GM19324 (cell line): ENCODE results near the gene HEMK1.

ENCODE experiments used
- ATAC-seq: cut with Tn5 transposase; IDR thresholded peaks from one replicate; pipeline ENCODE4 v1.9.1; 2021; ENCODE audit warnings: mild to moderate bottlenecking, moderate library complexity; ENCODE audit not compliant: unreplicated experiment, low FRiP score

HEMK1 gene, protein sequence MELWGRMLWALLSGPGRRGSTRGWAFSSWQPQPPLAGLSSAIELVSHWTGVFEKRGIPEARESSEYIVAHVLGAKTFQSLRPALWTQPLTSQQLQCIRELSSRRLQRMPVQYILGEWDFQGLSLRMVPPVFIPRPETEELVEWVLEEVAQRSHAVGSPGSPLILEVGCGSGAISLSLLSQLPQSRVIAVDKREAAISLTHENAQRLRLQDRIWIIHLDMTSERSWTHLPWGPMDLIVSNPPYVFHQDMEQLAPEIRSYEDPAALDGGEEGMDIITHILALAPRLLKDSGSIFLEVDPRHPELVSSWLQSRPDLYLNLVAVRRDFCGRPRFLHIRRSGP

DNA sequence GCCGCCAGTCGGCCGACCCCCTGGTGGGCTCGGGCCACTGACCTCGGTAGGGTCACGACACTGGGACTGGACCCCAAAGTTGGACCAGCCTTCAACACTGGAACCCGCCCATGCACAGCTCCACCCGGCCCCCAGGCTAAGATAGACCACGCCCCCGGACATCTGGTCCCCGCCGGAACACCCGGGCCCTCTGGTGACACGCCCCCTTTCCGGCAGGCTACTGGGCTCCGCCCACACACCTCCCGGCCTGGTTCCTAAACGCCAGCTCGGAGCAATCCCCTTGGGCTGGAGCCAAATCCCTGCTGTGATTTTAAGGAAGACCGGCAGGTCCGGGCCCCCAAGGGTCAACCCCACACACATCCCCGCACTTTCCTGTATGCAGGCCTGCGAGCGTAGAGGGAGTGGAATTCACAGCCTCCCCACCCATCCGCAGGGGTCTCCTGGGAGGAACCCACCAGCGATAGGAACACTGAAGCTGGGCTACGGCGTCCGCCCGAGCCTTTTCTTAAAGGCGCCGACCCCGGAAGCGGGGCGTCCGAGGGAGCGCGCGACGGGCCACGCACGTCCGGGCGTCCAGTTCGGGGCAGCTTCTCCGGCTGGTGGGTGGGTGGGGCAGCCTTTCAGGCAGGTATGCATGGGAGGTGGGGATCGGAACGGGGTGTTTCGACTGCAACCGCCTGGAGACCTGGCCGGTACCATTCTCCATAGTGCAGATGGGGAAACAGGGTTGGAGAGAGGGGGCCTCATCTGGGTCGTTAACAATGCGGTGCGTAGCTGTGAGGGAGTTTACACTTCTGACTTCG is at the start of gene HEMK1:
HEMK1 (plus strand) TSS at position 576 of the 803 bp plus-strand sequence. CDS start 1,583 bp downstream, outside the sequence.
- peak; percentile 70 for ATAC-seq

DNA sequence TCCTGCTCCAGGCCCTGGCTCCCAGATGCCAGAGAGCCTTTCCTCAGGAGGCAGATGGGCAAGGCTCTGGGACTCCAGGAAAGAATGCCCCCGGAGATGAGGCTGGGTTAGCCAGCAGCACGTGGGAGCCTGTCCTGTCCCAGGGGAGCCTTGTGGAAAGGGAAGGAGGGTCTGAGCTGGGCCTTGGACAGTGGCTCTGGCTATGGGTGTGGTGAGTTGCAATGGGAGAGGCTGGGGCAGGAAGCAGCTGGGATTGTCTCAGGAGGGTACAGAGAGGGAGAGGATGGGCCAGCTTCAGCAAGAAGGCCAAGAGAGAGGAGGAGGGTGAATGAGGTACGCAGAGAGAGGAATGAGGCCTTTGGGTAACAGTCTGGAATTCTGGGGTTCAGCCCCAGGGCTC is 48.5 kb upstream of the HEMK1 start:
- no peak for ATAC-seq

DNA sequence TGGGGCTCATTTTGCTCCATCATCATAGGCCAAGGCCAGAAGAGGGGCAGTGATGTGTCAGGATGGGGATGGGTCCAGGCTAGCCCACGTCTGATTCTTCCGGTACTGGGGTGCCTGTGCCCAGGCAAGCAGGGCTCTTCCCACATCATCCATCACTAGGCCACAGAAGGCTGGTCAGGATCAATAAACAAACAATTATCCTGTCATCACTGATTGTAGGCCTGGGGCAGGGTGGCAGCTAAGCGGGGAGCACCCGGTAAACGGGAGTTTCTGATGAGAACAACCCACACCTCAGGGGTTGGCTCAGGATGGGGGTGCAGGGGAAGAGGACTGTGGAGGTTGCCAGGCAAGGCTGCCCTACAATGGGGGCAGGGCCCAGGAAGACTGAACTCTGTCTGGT is 47.8 kb upstream of the HEMK1 start:
- ATAC-seq, result no peak

DNA sequence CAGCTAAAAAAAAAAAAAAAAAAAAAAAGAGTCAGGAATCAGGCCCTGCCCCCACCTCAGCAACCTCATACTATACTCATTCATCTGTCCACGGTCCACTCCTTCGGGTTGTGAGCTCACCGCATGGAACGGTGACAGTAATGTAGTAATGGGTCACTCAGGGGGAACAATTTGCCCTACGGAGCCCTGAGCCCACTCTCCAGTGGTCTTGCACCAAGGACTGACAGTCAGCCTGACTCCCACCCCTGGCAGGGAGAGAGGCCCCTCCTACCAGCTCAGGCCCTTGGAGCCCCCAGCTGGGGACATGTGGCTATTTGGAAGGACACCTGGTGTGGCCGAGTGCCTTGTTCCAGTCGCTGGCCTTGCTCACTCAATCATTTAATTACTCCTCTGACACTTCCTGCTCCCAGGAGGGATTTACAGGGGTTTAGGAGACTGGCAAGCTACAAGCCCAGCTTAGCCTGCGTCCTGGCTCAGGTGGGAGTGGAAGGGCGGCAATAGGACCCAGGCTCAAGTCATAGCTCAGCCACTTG is 46.0 kb upstream of the HEMK1 start:
- ATAC-seq, result no peak

DNA sequence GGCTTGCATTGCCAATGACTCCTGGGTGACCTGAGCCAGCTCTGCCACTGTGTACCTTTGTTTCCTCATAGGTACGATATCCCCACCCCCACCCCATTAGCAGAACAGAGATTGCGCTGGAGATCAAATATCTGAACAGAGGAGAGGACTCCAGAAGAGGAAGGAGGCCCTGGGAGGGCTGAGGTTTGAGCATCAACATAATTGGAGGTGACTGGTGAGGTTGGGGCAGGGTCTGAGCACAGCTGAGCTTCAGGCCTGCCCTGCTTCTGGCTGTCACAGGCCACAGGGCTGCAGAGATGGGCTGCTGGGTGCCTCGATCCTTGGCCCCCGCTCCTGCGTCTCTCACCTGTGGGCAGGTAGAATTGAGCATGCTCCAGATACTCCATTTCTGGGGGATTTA is 44.6 kb upstream of the HEMK1 start:
- no peak for ATAC-seq

DNA sequence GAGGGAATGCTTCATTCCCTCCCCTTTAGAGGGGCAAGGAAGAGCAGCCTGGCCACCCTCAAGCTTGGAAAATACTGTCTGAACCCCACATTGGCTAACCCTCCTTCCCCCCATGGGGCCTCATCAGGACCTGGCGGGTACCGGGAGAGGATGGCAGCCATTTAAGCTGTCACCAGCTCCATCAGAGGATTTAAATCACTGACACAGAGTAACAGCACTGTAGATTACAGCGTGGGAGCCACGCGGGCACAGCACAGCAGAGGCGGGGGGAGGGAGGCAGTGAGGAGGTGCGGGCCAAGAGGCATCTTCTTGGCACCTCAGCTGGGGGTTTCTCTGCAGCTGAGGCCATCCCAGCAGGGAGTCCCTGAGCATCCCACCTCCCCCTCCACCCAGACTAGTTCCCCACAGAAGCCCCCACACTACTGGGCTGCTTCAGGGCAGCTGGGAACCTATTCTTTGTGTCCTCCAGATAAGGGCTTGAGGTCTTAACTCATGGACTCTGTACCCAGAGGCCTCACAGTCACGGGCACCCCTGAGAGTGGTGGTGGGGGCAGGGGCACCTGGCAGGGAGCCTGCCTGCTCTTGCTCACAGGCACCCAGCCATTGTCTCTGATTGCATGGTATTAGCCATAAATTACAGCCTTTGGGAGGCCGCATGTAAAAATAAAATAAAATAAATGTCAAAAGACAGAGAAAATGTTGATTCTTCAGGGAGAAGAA is 44.0 kb upstream of the HEMK1 start:
- ATAC-seq, result no peak

DNA sequence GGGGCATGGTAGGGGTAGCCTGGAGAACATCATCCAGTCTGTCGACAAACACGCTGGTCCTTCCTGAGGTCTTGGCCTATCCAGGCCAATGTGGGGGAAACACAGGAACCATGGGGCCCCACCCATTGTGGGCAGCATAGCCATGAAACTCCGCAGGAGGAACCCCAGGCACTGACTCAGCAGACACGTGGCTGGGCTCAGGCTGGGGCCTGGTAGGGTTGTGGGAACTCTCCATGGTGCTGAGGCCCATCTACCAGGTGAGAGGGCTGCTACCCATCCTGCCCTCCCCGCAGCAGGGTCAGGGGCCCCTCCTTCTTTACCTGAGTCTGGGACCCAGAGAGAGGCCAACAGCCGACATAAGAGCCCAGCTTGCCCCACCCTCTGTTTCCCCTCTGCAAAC is 43.3 kb upstream of the HEMK1 start:
- ATAC-seq, result no peak

DNA sequence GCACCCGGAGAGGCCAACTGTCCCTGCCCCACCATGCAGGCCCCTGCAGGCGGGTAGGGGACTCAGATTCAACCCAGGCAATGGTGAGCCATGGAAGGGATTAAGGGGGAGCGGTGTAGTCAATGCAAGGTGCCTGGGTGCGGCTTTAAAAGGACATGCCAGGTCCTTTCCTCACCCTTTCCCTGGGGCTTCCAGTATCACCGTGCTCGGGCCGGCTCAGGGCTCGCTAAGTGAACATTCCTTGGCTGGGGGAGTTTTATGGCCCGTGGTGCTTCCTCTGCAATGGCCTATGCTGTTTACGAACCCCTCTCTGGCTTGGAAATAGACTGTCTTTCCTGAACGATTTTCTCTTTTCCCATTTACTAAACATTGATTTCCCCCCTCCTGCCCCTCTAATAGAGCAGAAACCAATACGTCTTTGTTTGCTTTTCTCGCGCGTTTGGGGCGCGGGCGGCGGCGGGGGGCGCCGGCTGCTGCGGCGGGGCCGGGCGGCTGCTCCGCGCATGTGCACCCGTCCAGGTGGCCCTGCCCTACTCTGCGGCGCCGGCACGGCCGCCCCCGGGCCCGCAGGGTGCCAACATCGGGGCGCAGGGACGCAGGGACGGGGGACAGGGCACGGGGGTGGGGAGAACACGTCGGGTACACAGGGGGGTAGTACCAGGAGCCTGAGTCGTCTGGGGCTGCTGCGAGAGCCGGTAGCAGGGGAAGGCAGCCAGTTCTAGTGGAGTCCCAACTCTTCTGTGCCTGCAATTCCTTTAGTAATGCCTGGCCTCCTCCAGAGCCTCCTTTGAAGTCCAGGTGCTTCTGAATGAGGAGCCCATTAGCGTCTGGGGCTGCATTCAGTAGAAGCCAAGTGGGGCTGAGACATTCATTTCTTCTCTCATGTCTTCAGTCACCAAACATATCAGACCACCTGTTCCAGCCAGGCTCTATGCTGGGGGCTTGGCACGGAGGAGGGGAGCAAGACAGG is 39.0 kb upstream of the HEMK1 start:
- no peak for ATAC-seq

DNA sequence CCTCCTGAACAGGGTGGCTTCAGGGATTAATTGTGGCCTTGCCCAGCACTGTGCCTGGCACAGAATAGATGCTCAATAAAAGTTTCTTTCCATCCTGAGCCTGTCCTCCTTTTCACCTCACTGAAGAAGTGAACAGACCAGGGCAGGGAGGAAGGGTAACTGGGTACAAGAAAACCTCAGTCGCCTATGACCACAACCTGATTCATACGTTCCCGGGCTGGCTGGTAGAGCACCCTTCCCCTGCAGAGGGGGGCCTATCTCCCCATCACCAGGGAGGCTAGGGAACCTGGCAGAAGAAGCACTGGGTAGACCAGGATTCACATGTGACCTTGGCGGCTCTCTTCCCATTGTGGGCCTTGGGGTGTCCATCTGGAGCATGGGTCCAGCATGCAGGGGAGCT is 38.1 kb upstream of the HEMK1 start:
- ATAC-seq, result no peak

DNA sequence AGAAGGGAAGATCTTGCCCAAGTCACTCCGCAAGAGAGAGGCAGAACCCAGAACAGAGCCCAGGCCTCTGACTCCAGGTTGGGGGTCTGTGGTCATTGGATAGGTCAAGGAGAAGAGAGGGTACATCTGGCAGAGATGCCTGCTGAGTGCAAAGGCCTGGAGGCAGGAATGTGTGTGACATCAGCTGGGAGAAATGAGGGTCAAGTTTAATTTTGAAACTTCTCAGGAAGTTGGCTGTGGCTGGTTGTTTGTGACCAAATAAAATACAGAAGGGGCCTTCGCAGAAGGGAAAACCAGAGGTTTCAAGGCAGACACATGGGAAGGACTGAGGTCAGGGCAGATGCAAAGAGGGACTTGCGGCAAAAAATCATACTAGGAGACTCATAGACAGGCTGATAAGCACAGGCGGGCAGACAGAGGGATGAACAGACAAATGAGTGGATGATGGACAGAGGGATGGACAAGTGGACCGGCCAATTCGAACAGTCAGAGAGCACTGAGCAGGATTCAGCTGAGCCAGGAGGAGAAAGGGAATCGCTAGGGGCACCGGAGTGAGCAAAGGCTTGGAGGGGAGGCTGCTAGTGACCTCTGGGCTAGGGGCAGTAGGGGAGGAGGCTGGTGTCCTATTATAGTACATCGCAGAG is 37.1 kb upstream of the HEMK1 start:
- no peak for ATAC-seq

DNA sequence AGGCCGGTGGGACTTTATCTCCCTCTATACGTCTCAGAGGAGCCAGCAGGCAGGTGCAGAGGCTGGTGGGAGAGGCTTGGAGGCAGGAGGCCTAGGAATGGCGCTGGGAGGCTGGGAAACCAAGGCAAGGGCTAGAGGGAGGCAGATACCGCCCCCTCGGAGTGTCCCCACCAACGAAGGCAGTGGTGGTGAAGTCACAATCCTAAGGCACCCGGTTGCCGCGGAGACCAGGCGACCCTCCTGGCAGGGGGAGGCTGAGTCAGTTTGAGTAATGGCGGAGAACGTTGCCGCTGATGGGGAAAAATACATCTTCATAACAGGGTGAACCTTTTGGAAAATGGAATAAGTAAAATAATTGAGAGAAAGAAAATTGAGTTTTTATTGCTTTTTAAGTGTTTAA is 36.0 kb upstream of the HEMK1 start:
- ATAC-seq, result no peak

DNA sequence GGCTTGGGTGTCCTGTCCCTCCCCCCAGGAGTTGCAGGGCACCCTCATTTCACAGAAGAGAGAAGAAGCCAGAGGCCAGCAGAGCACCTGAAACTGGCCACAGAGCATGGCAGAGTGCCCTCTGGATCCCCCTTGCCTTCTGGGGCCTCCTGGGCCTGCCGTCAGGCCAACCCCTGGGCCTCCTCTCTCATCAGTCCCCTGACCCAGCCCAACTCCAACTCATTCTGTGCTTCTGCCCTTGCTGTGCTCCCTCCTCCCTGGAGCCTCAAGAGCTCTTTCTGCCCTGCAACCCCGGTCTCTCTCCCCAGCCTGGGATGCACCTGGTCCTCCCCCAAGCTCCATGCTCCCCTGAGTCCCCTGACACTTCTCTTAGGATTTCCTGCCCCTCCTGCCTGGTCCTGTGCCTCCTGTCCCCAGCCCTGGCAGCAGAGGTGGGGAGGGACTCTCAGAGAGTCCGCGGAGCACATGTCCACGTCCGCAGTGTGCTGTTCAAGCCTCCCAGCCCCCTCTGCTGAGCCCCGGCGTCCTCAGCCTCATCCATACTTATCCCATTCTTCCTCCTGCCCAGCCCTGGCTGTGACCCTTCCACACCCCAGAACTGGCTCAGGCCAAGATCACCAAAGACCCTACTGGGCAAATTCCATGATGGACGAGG is 35.4 kb upstream of the HEMK1 start:
- no peak for ATAC-seq

DNA sequence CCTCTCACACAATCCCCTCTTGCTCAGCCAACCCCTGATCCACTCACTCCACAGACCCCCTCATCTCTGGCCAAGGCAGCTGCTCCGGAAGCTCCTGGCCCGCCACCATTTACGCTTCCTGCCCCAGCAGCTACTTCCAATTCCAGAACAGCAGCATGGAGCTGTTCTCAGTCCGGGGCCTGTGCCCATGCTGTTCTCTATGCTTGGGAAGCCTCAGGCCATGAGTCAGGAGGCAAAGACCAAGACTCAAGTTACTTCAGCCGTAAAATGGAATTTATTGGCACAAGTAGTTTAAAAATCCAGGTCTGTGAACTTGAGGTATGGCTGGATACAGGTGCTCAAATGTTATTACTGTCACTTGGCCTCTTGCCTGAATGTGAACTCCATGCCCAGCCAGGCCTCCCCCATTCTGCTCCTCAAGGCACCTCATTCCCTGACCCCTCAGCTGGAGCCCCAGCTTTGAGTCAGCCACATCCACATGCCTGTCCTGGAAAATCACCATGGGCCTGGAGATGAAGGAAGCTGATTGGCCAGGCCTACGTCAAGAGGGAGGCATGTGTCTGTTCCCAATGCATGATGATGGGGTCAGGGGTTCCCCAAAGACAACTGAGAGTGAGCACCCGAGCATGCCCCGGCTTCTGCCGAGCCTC is 34.5 kb upstream of the HEMK1 start:
- no peak for ATAC-seq

DNA sequence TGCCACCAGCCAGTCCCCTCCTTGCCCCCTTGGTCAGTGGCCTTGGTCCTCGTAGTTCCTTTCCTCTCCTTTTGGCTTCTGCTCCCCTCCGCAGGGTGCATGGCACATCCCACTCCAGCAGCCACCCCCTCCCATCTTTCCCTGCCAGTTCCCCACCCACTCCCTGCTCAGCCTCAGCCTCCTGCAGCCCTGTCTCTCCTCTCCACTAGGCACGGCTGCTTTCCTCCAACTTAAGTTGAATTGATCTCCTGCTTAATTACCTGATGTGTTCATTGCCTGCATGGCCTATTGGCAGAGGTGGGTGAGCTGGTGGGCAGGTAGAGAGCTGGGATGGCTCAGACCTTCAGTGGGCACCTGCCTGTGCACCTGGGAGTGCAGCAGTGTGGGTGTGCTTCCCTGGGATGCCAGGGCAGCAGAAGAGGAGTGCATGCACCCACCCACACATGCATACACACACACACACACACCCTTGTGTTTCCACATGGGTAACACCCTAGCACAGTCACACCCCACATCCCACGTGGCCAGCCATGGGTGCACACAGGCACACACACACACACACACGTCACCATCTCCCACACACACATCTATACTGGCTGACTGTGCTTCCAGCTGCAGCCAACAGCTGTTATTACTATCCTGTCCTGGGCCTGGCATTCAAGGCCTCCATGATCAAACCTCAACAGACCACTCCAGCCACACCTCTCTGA is 32.7 kb upstream of the HEMK1 start:
- ATAC-seq, result no peak

DNA sequence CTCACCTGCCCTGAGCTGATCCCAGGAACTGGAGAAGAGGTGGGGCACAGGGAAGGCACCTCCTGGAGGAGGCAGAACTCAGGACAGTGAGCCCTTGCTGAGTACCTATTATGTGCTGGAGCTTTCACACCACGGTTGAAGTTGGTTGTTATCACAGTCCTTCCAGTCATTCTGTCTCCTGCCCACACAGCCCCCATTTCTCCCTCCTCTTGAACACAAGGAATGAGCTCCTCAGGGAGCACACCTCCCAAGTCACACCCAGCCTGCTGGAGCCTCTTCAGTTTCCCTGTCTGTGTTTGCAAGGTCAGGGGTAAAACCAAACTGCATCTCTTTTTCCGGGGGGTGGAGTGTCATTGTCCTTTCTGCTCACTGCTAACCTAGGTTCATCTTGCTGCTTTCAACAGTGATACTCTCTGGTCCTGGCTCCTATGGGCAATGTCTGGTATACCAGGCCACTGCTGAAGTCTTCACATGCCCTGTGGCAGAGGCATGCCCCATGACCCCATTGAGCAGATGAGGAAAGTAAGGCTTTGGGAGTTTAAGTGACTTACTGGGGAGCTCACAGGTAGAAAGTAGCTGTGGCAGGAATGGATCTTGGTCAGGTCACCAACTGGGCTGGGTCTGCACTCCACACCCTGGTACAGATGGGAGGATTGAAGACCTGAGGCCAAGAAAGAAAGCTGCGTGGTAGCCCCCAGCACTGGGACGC is 31.7 kb upstream of the HEMK1 start:
- ATAC-seq, result no peak

DNA sequence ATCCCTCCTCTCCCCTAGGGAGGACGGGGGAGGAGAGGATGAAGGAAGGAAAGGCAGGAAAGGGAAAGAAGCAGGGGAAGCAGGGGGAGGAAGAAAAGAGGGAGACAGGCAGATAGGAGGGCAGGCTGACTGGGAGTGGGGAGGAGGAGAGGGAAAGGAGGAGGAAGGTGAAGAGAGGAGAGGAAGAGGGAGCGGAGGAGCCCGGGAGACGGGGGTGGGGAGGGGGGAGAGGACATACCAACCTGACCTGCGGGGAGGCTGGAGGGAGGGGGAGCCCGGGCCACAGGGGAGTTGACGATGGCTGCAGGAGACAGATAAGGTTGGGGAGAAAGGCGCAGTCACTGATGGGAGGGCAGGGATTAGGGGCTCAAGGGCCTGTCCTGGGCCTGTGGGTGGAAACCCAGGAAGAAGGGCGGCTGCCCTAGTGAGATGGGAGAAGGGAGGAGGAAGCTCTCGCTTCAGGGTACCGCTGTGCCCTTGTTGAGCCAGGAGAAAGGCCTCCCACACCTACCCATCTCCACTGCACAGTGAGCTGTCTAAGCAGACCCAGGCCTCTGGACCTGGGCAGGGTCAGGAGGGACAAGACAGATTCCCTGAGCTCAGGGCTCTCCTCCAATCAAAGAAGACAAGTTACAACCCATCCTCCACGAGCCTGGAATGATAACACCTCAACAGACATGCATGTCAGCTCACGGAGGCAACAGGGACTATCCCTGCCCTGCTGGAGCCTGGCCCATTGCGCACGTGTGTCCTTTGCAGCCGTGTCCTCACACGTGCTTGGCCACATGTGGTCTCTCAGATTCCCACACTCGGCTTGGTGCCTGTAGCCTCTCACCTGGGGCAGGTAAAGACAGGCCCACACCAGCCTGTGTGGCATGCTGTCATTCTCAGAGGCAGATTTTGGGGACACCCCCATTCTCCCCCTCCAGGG is 29.7 kb upstream of the HEMK1 start:
- no peak for ATAC-seq
